ELR (cell line): ENCODE data around the gene ATXN1.

Experiments used
- DNase-seq: peaks from one replicate; pipeline ENCODE4 v3.0.0-alpha.2; 2015; ENCODE audit warnings: low read depth

The ATXN1 gene

GRCh38 chr6:16698162-16698533, 63.1 kb downstream of the ATXN1 start:
- DNase-seq: no peak

GRCh38 chr6:16697437-16698161, 63.7 kb downstream of the ATXN1 start:
- DNase-seq: no peak

GRCh38 chr6:16696496-16696895, 64.8 kb downstream of the ATXN1 start:
- no peak for DNase-seq

GRCh38 chr6:16694781-16695578, 66.3 kb downstream of the ATXN1 start:
- no peak for DNase-seq

- no peak for DNase-seq
These were observed 69.9 kb downstream of the ATXN1 start for GRCh38 chr6:16691324-16691723.

GRCh38 chr6:16690608-16691142, 70.6 kb downstream of the ATXN1 start:
- peak; percentile 47 for DNase-seq

GRCh38 chr6:16689788-16690607, 71.3 kb downstream of the ATXN1 start:
- no peak for DNase-seq

GRCh38 chr6:16688984-16689636, 72.2 kb downstream of the ATXN1 start:
- peak; percentile 92 for DNase-seq

- no peak for DNase-seq
These were observed 72.8 kb downstream of the ATXN1 start for GRCh38 chr6:16688436-16688835.

- no peak for DNase-seq
These were observed 74.2 kb downstream of the ATXN1 start for GRCh38 chr6:16687045-16687444.

DNA sequence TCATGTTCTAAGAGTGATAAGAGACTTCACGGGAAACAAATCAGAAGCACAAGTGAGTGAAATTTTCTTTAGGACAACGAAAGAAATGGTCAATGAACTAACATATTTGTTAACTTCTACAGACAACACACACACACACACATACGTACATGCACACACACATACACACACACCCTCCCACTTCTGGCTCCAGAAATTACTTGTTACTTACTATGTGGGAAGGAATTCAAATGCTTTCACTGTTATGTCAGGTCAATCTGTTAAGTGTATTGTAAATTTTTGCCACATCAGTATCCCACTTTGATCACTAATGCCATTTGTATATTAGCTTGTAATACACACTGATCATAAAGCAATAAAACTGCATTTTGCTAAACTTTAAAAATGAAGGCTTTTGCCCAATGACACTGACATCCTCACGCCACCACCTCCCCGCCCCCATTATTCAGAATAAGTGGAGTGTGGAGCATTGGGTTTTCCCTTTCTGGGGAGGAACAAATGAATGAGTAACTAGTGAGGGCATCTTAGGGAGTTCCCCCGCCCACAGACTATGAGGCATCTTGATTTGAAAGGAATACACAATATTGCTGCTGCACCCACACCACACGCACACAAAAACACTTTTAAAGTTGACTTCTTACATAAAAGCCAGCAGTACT, 76.2 kb downstream of the ATXN1 start:
- DNase-seq: peak; percentile 91

DNA sequence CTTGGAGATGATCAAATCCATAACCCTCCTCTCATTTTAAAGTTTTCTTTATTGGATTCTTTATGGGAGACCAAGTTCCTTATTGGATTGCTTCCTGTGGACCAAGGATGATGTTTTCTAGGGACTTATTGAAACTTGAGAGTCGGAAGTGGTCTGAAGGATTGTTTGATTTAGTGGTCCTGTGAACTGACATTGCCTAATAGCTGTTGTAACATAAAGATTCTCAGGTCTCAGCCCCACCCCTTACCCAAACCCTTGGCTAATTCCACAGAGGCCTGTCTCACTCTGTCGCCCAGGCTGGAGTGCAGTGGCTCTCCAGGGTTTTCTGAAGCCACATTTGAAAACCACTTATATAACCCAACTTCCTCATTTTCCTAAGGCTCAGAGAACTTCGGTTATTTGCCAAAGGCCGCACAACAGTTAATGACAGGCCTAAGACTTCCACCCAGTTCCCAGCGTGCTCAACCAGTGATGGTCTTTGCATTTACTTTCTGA, 77.0 kb downstream of the ATXN1 start:
- DNase-seq: peak; percentile 44

- DNase-seq: peak; percentile 91
These were observed 77.5 kb downstream of the ATXN1 start for GRCh38 chr6:16683641-16684194.

DNA sequence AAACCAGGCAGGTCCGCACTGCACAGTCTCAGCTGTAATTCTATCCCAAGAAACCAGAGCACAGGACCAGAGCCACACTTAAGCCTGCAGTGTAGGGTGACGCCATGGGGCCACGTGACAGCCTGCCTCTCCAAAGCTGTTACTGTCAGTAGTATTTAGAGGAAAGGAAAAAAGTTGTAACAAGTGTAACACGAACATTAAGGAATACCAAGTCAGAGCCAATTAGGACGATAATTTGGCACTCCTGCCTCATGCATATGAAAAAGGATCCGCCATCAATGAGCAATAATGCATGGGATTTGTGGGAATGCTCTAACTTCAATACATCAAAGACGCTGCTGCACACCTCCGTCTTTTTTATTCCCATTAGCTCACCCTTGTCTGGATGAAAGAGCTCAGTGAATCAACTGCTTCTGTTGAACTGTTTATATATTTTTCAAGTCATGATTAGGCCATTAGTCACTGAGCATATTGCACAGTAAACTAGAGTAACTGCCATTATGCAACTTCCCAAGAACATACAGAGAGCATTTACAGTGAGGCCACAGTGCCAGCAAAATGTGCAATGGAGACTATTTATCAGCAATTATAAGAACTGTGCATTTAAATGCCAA, 79.9 kb downstream of the ATXN1 start:
- DNase-seq: peak; percentile 97

DNA sequence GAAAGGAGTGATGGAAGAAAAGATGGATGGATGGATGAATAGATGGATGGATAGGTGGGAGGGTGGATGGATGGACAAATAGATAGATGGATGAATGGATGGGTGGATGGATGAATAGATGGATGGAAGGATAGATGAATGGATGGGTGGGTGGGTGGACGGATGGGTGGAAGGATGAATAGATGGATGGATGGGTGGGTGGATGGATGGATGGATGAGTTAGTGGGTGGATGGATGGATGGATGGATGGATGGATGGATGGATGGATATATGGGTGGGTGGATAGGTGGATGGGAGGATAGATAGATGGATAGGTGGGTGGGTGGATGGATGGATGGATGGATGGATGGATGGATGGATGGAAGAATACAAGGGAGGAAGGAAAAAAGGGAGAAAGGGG, 82.2 kb downstream of the ATXN1 start:
- DNase-seq: no peak

DNA sequence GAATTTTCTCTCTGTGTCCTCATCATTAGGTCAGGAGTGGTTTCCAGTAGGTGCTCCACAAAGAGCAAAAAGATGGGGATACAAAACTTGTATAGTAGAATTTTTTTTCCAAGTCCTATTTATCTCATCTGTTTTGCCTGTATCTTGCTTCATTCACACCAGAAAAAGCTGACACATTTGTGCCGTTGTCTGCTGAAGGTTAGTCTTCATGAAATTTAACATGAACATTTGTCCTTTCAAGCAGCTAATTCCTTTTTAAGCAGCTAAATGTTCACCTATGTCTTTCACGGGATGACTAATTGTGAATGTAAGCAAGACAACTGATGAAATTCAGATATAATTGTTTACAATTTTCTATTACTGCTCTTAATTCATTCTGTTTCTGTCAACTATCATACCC, 83.8 kb downstream of the ATXN1 start:
- no peak for DNase-seq

DNA sequence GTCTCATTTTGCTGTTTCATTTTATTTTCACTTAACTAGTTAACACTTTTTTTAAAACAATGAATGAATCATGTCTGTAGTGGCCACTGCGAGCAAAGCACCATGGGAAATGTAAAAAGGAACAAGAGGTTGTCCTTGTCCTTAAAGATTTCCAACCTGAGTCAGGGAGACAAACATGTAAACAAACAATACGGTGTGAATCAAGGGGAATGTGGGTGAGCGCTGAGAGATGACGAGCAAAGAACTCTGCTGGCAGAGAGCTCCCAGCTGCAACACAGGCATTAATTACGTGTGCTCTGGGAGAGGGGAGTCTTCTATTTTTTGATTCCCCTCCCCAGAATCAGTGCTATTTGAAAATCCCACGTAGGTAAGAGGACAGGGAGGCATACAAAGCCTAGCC, 84.3 kb downstream of the ATXN1 start:
- DNase-seq: peak; percentile 89

- no peak for DNase-seq
These were observed 84.9 kb downstream of the ATXN1 start for GRCh38 chr6:16676376-16676775.

DNA sequence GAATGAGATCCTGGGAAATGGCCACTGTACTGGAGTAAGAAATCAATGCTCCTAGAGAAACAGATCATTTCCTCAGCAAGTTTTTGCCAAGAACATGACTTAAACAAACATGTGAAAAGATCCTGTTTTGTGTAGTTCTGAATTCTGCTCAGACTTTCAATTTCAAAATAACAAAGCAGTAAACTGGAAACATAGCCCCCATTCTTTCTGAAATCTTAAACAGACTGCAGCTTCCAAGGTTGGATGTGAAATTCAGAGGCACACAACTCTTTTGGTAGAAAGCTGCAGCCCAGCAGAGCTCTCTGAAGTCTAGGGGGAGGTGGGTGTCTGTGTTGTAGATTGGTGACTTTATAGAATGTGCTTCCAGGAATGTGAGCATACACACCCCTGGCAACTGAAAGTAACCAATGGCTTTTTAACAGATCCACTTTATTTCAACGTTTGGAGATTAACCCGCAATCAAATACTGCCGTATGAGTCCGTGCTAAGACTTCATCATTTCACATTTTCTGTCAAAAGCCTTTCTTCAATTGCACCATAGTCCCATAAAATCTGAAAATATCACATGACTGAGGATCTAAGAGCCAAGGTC, 86.4 kb downstream of the ATXN1 start:
- DNase-seq: peak; percentile 46
